ENCODE results near the gene CHRM2.

The CHRM2 gene

DNA sequence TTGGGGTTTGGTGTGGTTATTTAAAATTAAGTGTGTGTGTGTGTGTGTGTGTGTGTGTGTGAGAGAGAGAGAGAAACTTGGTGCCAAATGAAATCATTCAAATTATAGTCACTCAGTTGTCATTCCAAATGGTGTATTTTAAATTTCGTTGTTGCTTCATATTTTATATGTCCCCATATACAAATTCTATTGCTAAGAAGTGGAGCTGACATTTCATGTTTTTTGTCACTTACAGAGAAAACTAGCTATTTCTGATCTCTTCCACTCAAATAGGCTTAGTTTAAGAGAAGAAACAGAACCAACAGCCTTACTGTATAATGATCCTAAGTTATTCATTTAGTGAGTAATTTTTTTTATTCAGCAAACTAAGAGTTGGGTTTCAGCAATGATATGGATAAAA, 42.3 kb downstream of the CHRM2 start:
- Histone ChIP-seq H3K27me3 (ENCODE audit: insufficient read depth, poor library complexity, severe bottlenecking) (no peaks in the 10 kb centered on the region), H3K4me3 (replicated peaks; ENCODE audit: insufficient read depth, low read length) (no peak overlapping the region)

DNA sequence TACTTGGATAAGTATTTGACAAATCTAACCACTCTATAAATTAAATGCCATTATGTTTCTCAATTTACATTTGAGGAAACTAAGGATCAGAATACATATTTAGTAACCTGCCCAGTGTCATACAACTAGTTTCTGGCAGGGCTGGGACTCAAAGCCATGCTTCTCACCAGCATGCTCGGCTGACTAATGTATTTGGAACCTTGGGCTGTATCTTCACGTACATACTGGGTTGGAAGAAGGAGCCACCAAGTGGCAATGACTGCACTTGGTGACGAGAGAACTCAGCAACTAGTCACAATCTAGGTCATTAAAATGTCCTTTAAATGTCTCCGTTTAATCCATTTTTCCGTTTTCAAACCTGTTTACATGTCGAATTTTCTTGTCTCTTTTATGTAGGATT, 42.9 kb downstream of the CHRM2 start:
- TF ChIP-seq GABPA (IDR thresholded peaks at IDR 0.05; ENCODE audit: low read depth): no peak
- no peak for TF ChIP-seq POLR2AphosphoS5 (IDR thresholded peaks at IDR 0.05; ENCODE audit: low read depth)
- TF ChIP-seq SPI1 (IDR thresholded peaks at IDR 0.05; ENCODE audit: borderline replicate concordance, low read depth): no peak
- no peak for TF ChIP-seq CTCF (IDR thresholded peaks at IDR 0.05; ENCODE audit: insufficient read depth, low read length)
- TF ChIP-seq, protein P1, sequence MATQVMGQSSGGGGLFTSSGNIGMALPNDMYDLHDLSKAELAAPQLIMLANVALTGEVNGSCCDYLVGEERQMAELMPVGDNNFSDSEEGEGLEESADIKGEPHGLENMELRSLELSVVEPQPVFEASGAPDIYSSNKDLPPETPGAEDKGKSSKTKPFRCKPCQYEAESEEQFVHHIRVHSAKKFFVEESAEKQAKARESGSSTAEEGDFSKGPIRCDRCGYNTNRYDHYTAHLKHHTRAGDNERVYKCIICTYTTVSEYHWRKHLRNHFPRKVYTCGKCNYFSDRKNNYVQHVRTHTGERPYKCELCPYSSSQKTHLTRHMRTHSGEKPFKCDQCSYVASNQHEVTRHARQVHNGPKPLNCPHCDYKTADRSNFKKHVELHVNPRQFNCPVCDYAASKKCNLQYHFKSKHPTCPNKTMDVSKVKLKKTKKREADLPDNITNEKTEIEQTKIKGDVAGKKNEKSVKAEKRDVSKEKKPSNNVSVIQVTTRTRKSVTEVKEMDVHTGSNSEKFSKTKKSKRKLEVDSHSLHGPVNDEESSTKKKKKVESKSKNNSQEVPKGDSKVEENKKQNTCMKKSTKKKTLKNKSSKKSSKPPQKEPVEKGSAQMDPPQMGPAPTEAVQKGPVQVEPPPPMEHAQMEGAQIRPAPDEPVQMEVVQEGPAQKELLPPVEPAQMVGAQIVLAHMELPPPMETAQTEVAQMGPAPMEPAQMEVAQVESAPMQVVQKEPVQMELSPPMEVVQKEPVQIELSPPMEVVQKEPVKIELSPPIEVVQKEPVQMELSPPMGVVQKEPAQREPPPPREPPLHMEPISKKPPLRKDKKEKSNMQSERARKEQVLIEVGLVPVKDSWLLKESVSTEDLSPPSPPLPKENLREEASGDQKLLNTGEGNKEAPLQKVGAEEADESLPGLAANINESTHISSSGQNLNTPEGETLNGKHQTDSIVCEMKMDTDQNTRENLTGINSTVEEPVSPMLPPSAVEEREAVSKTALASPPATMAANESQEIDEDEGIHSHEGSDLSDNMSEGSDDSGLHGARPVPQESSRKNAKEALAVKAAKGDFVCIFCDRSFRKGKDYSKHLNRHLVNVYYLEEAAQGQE (IDR thresholded peaks at IDR 0.05; ENCODE audit: insufficient replicate concordance, low read depth): no peak
- no peak for DNase-seq (ENCODE audit: low read depth in 1 of 2, low spot score in 1 of 2)
- H3K4me3 ChIP-seq (replicated peaks; ENCODE audit: insufficient read depth, low read length): no peak overlapping the region
- no peaks in the 10 kb centered on the region for H3K27me3 ChIP-seq (ENCODE audit: insufficient read depth, poor library complexity, severe bottlenecking)
- no peak overlapping the region for H3K27ac ChIP-seq (replicated peaks)

More for the DNA sequence above, 42.3 kb downstream of the CHRM2 start:
- H3K27ac ChIP-seq (replicated peaks): no peak overlapping the region
- no peak for DNase-seq (ENCODE audit: low read depth in 1 of 2, low spot score in 1 of 2)
- TF ChIP-seq GABPA (IDR thresholded peaks at IDR 0.05; ENCODE audit: low read depth): no peak
- no peak for TF ChIP-seq POLR2AphosphoS5 (IDR thresholded peaks at IDR 0.05; ENCODE audit: low read depth)
- TF ChIP-seq CTCF (IDR thresholded peaks at IDR 0.05; ENCODE audit: insufficient read depth, low read length): no peak
- TF ChIP-seq, protein P1 (IDR thresholded peaks at IDR 0.05; ENCODE audit: insufficient replicate concordance, low read depth): no peak
- no peak for TF ChIP-seq SPI1 (IDR thresholded peaks at IDR 0.05; ENCODE audit: borderline replicate concordance, low read depth)

DNA sequence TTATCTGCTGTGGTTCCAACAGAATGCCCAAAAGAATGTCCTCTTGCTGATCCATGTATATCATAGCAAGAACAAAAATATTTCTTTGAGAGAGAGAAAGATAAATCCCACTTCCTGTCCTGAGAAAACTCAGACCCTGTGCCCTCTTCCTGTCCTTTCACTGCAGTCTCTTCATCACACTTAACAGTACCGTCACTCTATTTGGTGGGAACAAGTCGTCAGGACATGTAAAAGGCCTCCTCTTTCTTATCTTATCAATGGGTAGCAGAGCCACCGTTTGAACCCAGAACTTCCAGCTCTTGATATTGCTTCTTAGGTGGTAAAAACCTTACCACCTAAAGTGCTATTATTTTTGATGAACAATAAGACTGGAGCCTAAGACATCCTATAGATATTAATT, 43.9 kb downstream of the CHRM2 start:
- Histone ChIP-seq H3K4me3 (replicated peaks; ENCODE audit: insufficient read depth, low read length) (no peak overlapping the region), H3K27ac (replicated peaks) (no peak overlapping the region), H3K27me3 (ENCODE audit: insufficient read depth, poor library complexity, severe bottlenecking) (no peaks in the 10 kb centered on the region)
- no peak for DNase-seq (ENCODE audit: low read depth in 1 of 2, low spot score in 1 of 2)
- no peak for TF ChIP-seq CTCF (IDR thresholded peaks at IDR 0.05; ENCODE audit: insufficient read depth, low read length)
- TF ChIP-seq SPI1 (IDR thresholded peaks at IDR 0.05; ENCODE audit: borderline replicate concordance, low read depth): no peak
- no peak for TF ChIP-seq GABPA (IDR thresholded peaks at IDR 0.05; ENCODE audit: low read depth)
- TF ChIP-seq, protein P1 (IDR thresholded peaks at IDR 0.05; ENCODE audit: insufficient replicate concordance, low read depth): no peak

Data from HL-60 (cell line).